Muscle of leg (tissue), 11 donors: ENCODE results near the gene ANK2. TPM values are rescaled to one million over a fixed set of nuclear protein-coding genes. Genes with fewer than 3 reads are reported as not detected.

Experiments used
- DNase-seq: peaks from one replicate; pipeline ENCODE4 v3.0.0; 2013
- H3K27ac ChIP-seq: one replicate; pipeline ENCODE4 v1.5.1; 2013; ENCODE audit warnings: mild to moderate bottlenecking, low read length, control low read depth
- H3K27me3 ChIP-seq: one replicate; pipeline ENCODE4 v1.6.1; 2013; ENCODE audit warnings: low read length; ENCODE audit not compliant: control insufficient read depth, insufficient read depth
- H3K36me3 ChIP-seq: one replicate; pipeline ENCODE4 v1.6.1; 2013; ENCODE audit warnings: low read length; ENCODE audit not compliant: control insufficient read depth, insufficient read depth
- H3K4me1 ChIP-seq: one replicate; pipeline ENCODE4 v1.6.1; 2013; ENCODE audit warnings: low read length; ENCODE audit not compliant: control insufficient read depth, insufficient read depth
- H3K4me3 ChIP-seq: one replicate; pipeline ENCODE4 v1.5.1; 2013; ENCODE audit warnings: low read length, control low read depth
- H3K9me3 ChIP-seq: replicated peaks from 2 replicates; pipeline ENCODE4 v1.6.1; 2013; ENCODE audit warnings: low read depth, low read length; ENCODE audit not compliant: control insufficient read depth
- WGBS: methylation state at CpG from one replicate; pipeline ENCODE4 v1.1.5; 2013; ENCODE audit warnings: missing lambda C conversion rate; ENCODE audit not compliant: insufficient coverage; 5-methylcytosine and 5-hydroxymethylcytosine counted together
- polyA plus RNA-seq, 8 donors: library from polyadenylated mRNA; unstranded; fragments of 120-200 nt; gene quantifications; one replicate each; pipeline versions ENCODE4 v1.2.1 to v1.2.3, GENCODE V29; 2013; ENCODE audit warnings: inconsistent platforms in 1 of 8, low replicate concordance in 1 of 8; ENCODE audit not compliant: insufficient read length in 8 of 8, insufficient read depth in 1 of 8
- total RNA-seq: library from RNA; stranded (reverse); fragments of 120-200 nt; gene quantifications from one replicate; pipeline ENCODE4 v1.2.4, GENCODE V29; 2013

The ANK2 gene
- total and polyA plus RNA-seq, 9 donors = 160 to 285 (median 233) TPM

- no peak for DNase-seq
- no peaks in the 10 kb centered on the region for H3K9me3 ChIP-seq
- H3K27me3 ChIP-seq = no peaks in the 10 kb centered on the region
- H3K4me1 ChIP-seq = peaks cover 10% of the 10 kb centered on the region
- no peaks in the 10 kb centered on the region for H3K36me3 ChIP-seq
- WGBS = no CpG with 5 or more reads among the region's 3 CpGs
- no peak overlapping the region for H3K27ac ChIP-seq
- no peak overlapping the region for H3K4me3 ChIP-seq
Measured at GRCh38 chr4:113142351-113142750, 92.9 kb downstream of the ANK2 start.

- no peak overlapping the region for H3K27ac ChIP-seq
- no peak for DNase-seq
- 80% methylated on average over 1 of the region's 2 CpGs for WGBS
Measured at GRCh38 chr4:113144091-113144490, 94.6 kb downstream of the ANK2 start.

GRCh38 chr4:113145147-113145518 is 95.7 kb downstream of the ANK2 start:
- Histone ChIP-seq H3K27ac (no peak overlapping the region), H3K4me1 (peaks cover 12% of the 10 kb centered on the region), H3K36me3 (no peaks in the 10 kb centered on the region), H3K27me3 (no peaks in the 10 kb centered on the region), H3K4me3 (no peak overlapping the region), H3K9me3 (no peaks in the 10 kb centered on the region)
- no peak for DNase-seq
- no CpG with 5 or more reads among the region's 1 CpG for WGBS

More at GRCh38 chr4:113144091-113144490, 94.6 kb downstream of the ANK2 start:
- Histone ChIP-seq H3K27me3 (no peaks in the 10 kb centered on the region), H3K36me3 (no peaks in the 10 kb centered on the region), H3K4me3 (no peak overlapping the region), H3K4me1 (peaks cover 10% of the 10 kb centered on the region), H3K9me3 (no peaks in the 10 kb centered on the region)

GRCh38 chr4:113145519-113146291 is 96.3 kb downstream of the ANK2 start:
- peak; percentile 72 for DNase-seq
- H3K27ac ChIP-seq = peak overlapping the region; percentile 87

GRCh38 chr4:113146876-113147358 is 97.5 kb downstream of the ANK2 start:
- WGBS = 64% methylated on average over 3 of the region's 10 CpGs
- Histone ChIP-seq H3K36me3 (no peaks in the 10 kb centered on the region), H3K9me3 (no peaks in the 10 kb centered on the region), H3K4me1 (peaks cover 12% of the 10 kb centered on the region), H3K4me3 (peak overlapping the region; percentile 34), H3K27me3 (no peaks in the 10 kb centered on the region), H3K27ac (peak overlapping the region; percentile 66)
- peak; percentile 59 for DNase-seq

More at GRCh38 chr4:113145519-113146291, 96.3 kb downstream of the ANK2 start:
- Histone ChIP-seq H3K9me3 (no peaks in the 10 kb centered on the region), H3K4me1 (peaks cover 12% of the 10 kb centered on the region), H3K36me3 (no peaks in the 10 kb centered on the region), H3K27me3 (no peaks in the 10 kb centered on the region), H3K4me3 (peak overlapping the region; percentile 37)
- WGBS = 43% methylated on average over 4 of the region's 8 CpGs

- peak overlapping the region; percentile 34 for H3K4me3 ChIP-seq
- H3K27ac ChIP-seq = peak overlapping the region; percentile 54
- WGBS = no CpG with 5 or more reads among the region's 2 CpGs
- no peaks in the 10 kb centered on the region for H3K9me3 ChIP-seq
- DNase-seq = peak; percentile 71
- H3K36me3 ChIP-seq = no peaks in the 10 kb centered on the region
- H3K4me1 ChIP-seq = peaks cover 8% of the 10 kb centered on the region
- H3K27me3 ChIP-seq = no peaks in the 10 kb centered on the region
Measured at GRCh38 chr4:113147498-113148111, 98.2 kb downstream of the ANK2 start.

- H3K4me1 ChIP-seq = peaks cover 8% of the 10 kb centered on the region
- H3K36me3 ChIP-seq = no peaks in the 10 kb centered on the region
- no peak for DNase-seq
- no peak overlapping the region for H3K4me3 ChIP-seq
- H3K27ac ChIP-seq = no peak overlapping the region
- H3K9me3 ChIP-seq = no peaks in the 10 kb centered on the region
- no peaks in the 10 kb centered on the region for H3K27me3 ChIP-seq
Measured at GRCh38 chr4:113148925-113149324, 99.5 kb downstream of the ANK2 start.

- no CpG with 5 or more reads among the region's 2 CpGs for WGBS
- H3K27ac ChIP-seq = no peak overlapping the region
Measured at GRCh38 chr4:113153529-113154101, 104.2 kb downstream of the ANK2 start.

GRCh38 chr4:113154281-113154680 is 104.8 kb downstream of the ANK2 start:
- Histone ChIP-seq H3K9me3 (no peaks in the 10 kb centered on the region), H3K4me1 (peaks cover 5% of the 10 kb centered on the region), H3K4me3 (no peak overlapping the region), H3K27me3 (no peaks in the 10 kb centered on the region), H3K36me3 (no peaks in the 10 kb centered on the region), H3K27ac (no peak overlapping the region)
- no CpG with 5 or more reads among the region's 1 CpG for WGBS
- DNase-seq = no peak

More at GRCh38 chr4:113153529-113154101, 104.2 kb downstream of the ANK2 start:
- H3K9me3 ChIP-seq = no peaks in the 10 kb centered on the region
- H3K4me3 ChIP-seq = no peak overlapping the region
- H3K36me3 ChIP-seq = no peaks in the 10 kb centered on the region
- peaks cover 5% of the 10 kb centered on the region for H3K4me1 ChIP-seq
- no peaks in the 10 kb centered on the region for H3K27me3 ChIP-seq
- no peak for DNase-seq
